ENCODE data around the gene HS3ST6. TPM values are rescaled to one million over a fixed set of nuclear protein-coding genes. Genes with fewer than 3 reads are reported as not detected.
A peak's percentile ranks its signal among the peaks of the same experiment; 100 is the strongest.
"Not testable (repeated sequence)": the region's sequence is repeated elsewhere in the genome, so short reads cannot be mapped to it uniquely, and the experiment has no call there.

The HS3ST6 gene
- polyA plus RNA-seq, 1 of the 3 experiments (the other 2 are of a cell fraction): 0.03 TPM

- peak; percentile 57 for DNase-seq
- H3K4me2 ChIP-seq: no peak overlapping the region
- H3K4me3 ChIP-seq (ENCODE audit: low read depth in 2 of 2, low read length in 1 of 2): no peak overlapping the region
- no peaks in the 10 kb centered on the region for H3K36me3 ChIP-seq (replicated peaks in 1 of 2; ENCODE audit: control insufficient read depth in 1 of 2, insufficient read depth in 2 of 2, low read length in 1 of 2)
- no peaks in the 10 kb centered on the region for H3F3A ChIP-seq (replicated peaks; ENCODE audit: insufficient read depth)
- POLR2A ChIA-PET: no interaction called here
- H3K4me1 ChIP-seq (ENCODE audit: control insufficient read depth in 1 of 2, insufficient read depth in 2 of 2, low read depth in 1 of 2, low read length in 1 of 2): no peaks in the 10 kb centered on the region
- H3K9ac ChIP-seq: no peak overlapping the region
- no peaks in the 10 kb centered on the region; the same call in 1 of the 2 replicates for H3K27me3 ChIP-seq (ENCODE audit: insufficient read depth)
- no peaks in the 10 kb centered on the region for H3K79me2 ChIP-seq (ENCODE audit: insufficient read depth)
- CTCF ChIA-PET: interaction anchor here (1.1 to 2.9 kb wide), 5 partner anchors 22 to 45 kb away, joined by 3 to 11 read pairs (median 4); no protein-coding TSS in a partner anchor
- H3K9me3 ChIP-seq: no peaks in the 10 kb centered on the region
- H3K27ac ChIP-seq (ENCODE audit: low read depth in 2 of 2, low read length in 1 of 2): no peak overlapping the region
- H2AFZ ChIP-seq (ENCODE audit: low read depth): no peak overlapping the region
- no peak for TF ChIP-seq TAF1 (IDR thresholded peaks at IDR 0.05; ENCODE audit: borderline replicate concordance, low read depth, low read length)
- TF ChIP-seq CTCF (IDR thresholded peaks at IDR 0.05): peak; percentile 37; the same call in 1 of the 2 replicates
- TF ChIP-seq RAD21 (IDR thresholded peaks at IDR 0.05; ENCODE audit: low read length): peak; percentile 29
- 70% methylated on average over 13 of the region's 13 CpGs for WGBS (ENCODE audit: low lambda C conversion rate)
- no peaks in the 10 kb centered on the region for H3K9me2 ChIP-seq
- H4K20me1 ChIP-seq (ENCODE audit: insufficient read depth): no peaks in the 10 kb centered on the region
These were observed 34.0 kb downstream of the HS3ST6 start for GRCh38 chr16:1884155-1884760.

DNA sequence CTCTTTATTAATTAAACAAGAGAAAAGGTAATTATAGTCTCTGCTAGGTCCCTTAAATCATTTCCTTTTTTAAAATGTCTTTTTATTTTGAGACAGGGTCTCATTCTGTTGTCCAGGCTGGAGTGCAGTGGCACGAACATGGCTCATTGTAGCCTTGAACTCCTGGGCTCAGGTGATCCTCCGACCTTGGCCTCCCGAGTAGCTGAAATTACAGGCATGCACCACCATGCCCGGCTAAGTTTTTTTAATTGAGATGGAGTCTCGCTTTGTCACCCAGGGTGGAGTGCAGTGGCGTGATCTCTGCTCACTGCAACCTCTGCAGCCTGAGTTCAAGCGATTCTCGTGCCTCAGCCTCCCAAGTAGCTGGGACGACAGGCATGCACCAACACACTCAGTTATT is 37.0 kb downstream of the HS3ST6 start:
- DNase-seq; H2AFZ ChIP-seq (ENCODE audit: low read depth); H3K9ac ChIP-seq; H3K36me3 ChIP-seq (replicated peaks in 1 of 2; ENCODE audit: control insufficient read depth in 1 of 2, insufficient read depth in 2 of 2, low read length in 1 of 2); H3F3A ChIP-seq (replicated peaks; ENCODE audit: insufficient read depth); H4K20me1 ChIP-seq (ENCODE audit: insufficient read depth); H3K4me1 ChIP-seq (ENCODE audit: control insufficient read depth in 1 of 2, insufficient read depth in 2 of 2, low read depth in 1 of 2, low read length in 1 of 2); H3K4me2 ChIP-seq; H3K9me2 ChIP-seq; H3K9me3 ChIP-seq; POLR2A ChIA-PET; H3K79me2 ChIP-seq (ENCODE audit: insufficient read depth); H3K4me3 ChIP-seq (ENCODE audit: low read depth in 2 of 2, low read length in 1 of 2); H3K27me3 ChIP-seq (ENCODE audit: insufficient read depth); H3K27ac ChIP-seq (ENCODE audit: low read depth in 2 of 2, low read length in 1 of 2): not testable (repeated sequence)
- 75% methylated on average over 9 of the region's 9 CpGs for WGBS (ENCODE audit: low lambda C conversion rate)
- CTCF ChIA-PET: interaction anchor here (7.2 kb wide), 1 partner anchor 48 kb away, joined by 42 read pairs; no protein-coding TSS in a partner anchor

GRCh38 chr16:1879477-1879876 is 38.7 kb downstream of the HS3ST6 start:
- no peaks in the 10 kb centered on the region for H3F3A ChIP-seq (replicated peaks; ENCODE audit: insufficient read depth)
- DNase-seq: no peak
- H3K9me2 ChIP-seq: no peaks in the 10 kb centered on the region
- H3K27me3 ChIP-seq (ENCODE audit: insufficient read depth): peaks cover 9% of the 10 kb centered on the region
- no peaks in the 10 kb centered on the region for H4K20me1 ChIP-seq (ENCODE audit: insufficient read depth)
- no peaks in the 10 kb centered on the region for H3K9me3 ChIP-seq
- H3K4me2 ChIP-seq: no peak overlapping the region
- H3K36me3 ChIP-seq (replicated peaks in 1 of 2; ENCODE audit: control insufficient read depth in 1 of 2, insufficient read depth in 2 of 2, low read length in 1 of 2): no peaks in the 10 kb centered on the region
- no peak overlapping the region for H2AFZ ChIP-seq (ENCODE audit: low read depth)
- H3K4me3 ChIP-seq (ENCODE audit: low read depth in 2 of 2, low read length in 1 of 2): no peak overlapping the region
- CTCF ChIA-PET: interaction anchor here (1.2 to 7.2 kb wide), 3 partner anchors 15 to 50 kb away, joined by 4 to 42 read pairs (median 5); no protein-coding TSS in a partner anchor
- 62% methylated on average over 2 of the region's 2 CpGs for WGBS (ENCODE audit: low lambda C conversion rate)
- H3K9ac ChIP-seq: no peak overlapping the region
- H3K27ac ChIP-seq (ENCODE audit: low read depth in 2 of 2, low read length in 1 of 2): no peak overlapping the region
- POLR2A ChIA-PET: no interaction called here
- H3K79me2 ChIP-seq (ENCODE audit: insufficient read depth): no peaks in the 10 kb centered on the region
- no peaks in the 10 kb centered on the region for H3K4me1 ChIP-seq (ENCODE audit: control insufficient read depth in 1 of 2, insufficient read depth in 2 of 2, low read depth in 1 of 2, low read length in 1 of 2)
- TF ChIP-seq EZH2phosphoT487 (IDR thresholded peaks at IDR 0.05; ENCODE audit: borderline replicate concordance, low read depth) (no peak), FOXJ3 (CRISPR knock-in tag; IDR thresholded peaks at IDR 0.05) (no peak), TAF1 (IDR thresholded peaks at IDR 0.05; ENCODE audit: borderline replicate concordance, low read depth, low read length) (no peak), USF2 (IDR thresholded peaks at IDR 0.05; ENCODE audit: borderline replicate concordance, low read depth, low read length) (no peak), CTCF (IDR thresholded peaks at IDR 0.05) (no peak)
- TF ChIP-seq, protein P1, sequence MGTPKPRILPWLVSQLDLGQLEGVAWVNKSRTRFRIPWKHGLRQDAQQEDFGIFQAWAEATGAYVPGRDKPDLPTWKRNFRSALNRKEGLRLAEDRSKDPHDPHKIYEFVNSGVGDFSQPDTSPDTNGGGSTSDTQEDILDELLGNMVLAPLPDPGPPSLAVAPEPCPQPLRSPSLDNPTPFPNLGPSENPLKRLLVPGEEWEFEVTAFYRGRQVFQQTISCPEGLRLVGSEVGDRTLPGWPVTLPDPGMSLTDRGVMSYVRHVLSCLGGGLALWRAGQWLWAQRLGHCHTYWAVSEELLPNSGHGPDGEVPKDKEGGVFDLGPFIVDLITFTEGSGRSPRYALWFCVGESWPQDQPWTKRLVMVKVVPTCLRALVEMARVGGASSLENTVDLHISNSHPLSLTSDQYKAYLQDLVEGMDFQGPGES (IDR thresholded peaks at IDR 0.05; ENCODE audit: low read depth, low read length): no peak
- TF ChIP-seq, protein P2, sequence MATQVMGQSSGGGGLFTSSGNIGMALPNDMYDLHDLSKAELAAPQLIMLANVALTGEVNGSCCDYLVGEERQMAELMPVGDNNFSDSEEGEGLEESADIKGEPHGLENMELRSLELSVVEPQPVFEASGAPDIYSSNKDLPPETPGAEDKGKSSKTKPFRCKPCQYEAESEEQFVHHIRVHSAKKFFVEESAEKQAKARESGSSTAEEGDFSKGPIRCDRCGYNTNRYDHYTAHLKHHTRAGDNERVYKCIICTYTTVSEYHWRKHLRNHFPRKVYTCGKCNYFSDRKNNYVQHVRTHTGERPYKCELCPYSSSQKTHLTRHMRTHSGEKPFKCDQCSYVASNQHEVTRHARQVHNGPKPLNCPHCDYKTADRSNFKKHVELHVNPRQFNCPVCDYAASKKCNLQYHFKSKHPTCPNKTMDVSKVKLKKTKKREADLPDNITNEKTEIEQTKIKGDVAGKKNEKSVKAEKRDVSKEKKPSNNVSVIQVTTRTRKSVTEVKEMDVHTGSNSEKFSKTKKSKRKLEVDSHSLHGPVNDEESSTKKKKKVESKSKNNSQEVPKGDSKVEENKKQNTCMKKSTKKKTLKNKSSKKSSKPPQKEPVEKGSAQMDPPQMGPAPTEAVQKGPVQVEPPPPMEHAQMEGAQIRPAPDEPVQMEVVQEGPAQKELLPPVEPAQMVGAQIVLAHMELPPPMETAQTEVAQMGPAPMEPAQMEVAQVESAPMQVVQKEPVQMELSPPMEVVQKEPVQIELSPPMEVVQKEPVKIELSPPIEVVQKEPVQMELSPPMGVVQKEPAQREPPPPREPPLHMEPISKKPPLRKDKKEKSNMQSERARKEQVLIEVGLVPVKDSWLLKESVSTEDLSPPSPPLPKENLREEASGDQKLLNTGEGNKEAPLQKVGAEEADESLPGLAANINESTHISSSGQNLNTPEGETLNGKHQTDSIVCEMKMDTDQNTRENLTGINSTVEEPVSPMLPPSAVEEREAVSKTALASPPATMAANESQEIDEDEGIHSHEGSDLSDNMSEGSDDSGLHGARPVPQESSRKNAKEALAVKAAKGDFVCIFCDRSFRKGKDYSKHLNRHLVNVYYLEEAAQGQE (IDR thresholded peaks at IDR 0.05; ENCODE audit: low read depth, low read length): no peak

Data from SK-N-SH (cell line).